Muscle of back (tissue), 11 donors: ENCODE data around the gene KIF25. TPM values are rescaled to one million over a fixed set of nuclear protein-coding genes. Genes with fewer than 3 reads are reported as not detected.

Source experiments
- DNase-seq, 3 donors: peaks; one replicate each; pipeline versions ENCODE4 v3.0.0 to v3.0.0-alpha.2; 2013
- polyA plus RNA-seq, 10 donors: library from polyadenylated mRNA; unstranded; fragments of 120-200 nt; gene quantifications; one replicate each; pipeline ENCODE4 v1.2.1, GENCODE V29; 2013; ENCODE audit not compliant: insufficient read length in 10 of 10

Gene KIF25
- polyA plus RNA-seq, 10 donors = 0.37 to 2.0 (median 0.80) TPM

GRCh38 chr6:168035098-168035660 lies 37.7 kb downstream of the KIF25 start:
- peak; percentile 64 to 85 (median 68) for DNase-seq

- peak in 1 of 3 donors; percentile 56 for DNase-seq
Observed at GRCh38 chr6:168035661-168036545, 38.4 kb downstream of the KIF25 start.

- no peak for DNase-seq
Observed at GRCh38 chr6:168037242-168037641, 39.8 kb downstream of the KIF25 start.

- DNase-seq = no peak
Observed at GRCh38 chr6:168037856-168038255, 40.4 kb downstream of the KIF25 start.

GRCh38 chr6:168038576-168039140 lies 41.2 kb downstream of the KIF25 start:
- no peak for DNase-seq

- DNase-seq = no peak
Observed at GRCh38 chr6:168039301-168039700, 41.8 kb downstream of the KIF25 start.

GRCh38 chr6:168039849-168040248 lies 42.4 kb downstream of the KIF25 start:
- DNase-seq = no peak

GRCh38 chr6:168040856-168041496 lies 43.5 kb downstream of the KIF25 start:
- no peak for DNase-seq

GRCh38 chr6:168041928-168042327 lies 44.5 kb downstream of the KIF25 start:
- no peak for DNase-seq

GRCh38 chr6:168042426-168043192 lies 45.1 kb downstream of the KIF25 start:
- DNase-seq = no peak

- no peak for DNase-seq
Observed at GRCh38 chr6:168043193-168043847, 45.8 kb downstream of the KIF25 start.

GRCh38 chr6:168043848-168044415 lies 46.5 kb downstream of the KIF25 start:
- DNase-seq = no peak

GRCh38 chr6:168044521-168045130 lies 47.2 kb downstream of the KIF25 start:
- DNase-seq = no peak

- DNase-seq = no peak
Observed at GRCh38 chr6:168045141-168045691, 47.7 kb downstream of the KIF25 start.

- DNase-seq = peak in 1 of 3 donors; percentile 48
Observed at GRCh38 chr6:168045706-168046620, 48.5 kb downstream of the KIF25 start.

- no peak for DNase-seq
Observed at GRCh38 chr6:168046696-168047095, 49.2 kb downstream of the KIF25 start.

- DNase-seq = no peak
Observed at GRCh38 chr6:168047841-168048723, 50.6 kb downstream of the KIF25 start.

GRCh38 chr6:168048724-168049025 lies 51.2 kb downstream of the KIF25 start:
- DNase-seq = no peak
